WTC11 (cell line): Measurements from ENCODE around the gene PRSS8. TPM values are rescaled to one million over a fixed set of nuclear protein-coding genes. Genes with fewer than 3 reads are reported as not detected.

Experiments
- ARID4B ChIP-seq: sonication (generic); formaldehyde crosslinking; IDR thresholded peaks from 2 replicates; pipeline ENCODE4 v1.8.0; 2023; ENCODE audit warnings: missing genetic modification reagents, mild to moderate bottlenecking, borderline replicate concordance
- CDX4 ChIP-seq: fragments of 250-450 bp; sonication (Bioruptor Pico); IDR thresholded peaks from 2 replicates; pipeline ENCODE4 v1.9.0; 2021; ENCODE audit warnings: moderate library complexity, mild to moderate bottlenecking, inconsistent platforms, borderline replicate concordance
- E2F4 ChIP-seq: sonication (generic); formaldehyde crosslinking; IDR thresholded peaks from 2 replicates; pipeline ENCODE4 v1.8.1; 2022; ENCODE audit warnings: low read depth, mild to moderate bottlenecking, moderate library complexity, missing genetic modification reagents, borderline replicate concordance
- MAX ChIP-seq: sonication (generic); formaldehyde crosslinking; IDR thresholded peaks from 2 replicates; pipeline ENCODE4 v1.8.0; 2022; ENCODE audit warnings: mild to moderate bottlenecking, missing genetic modification reagents
- MYBL2 ChIP-seq: sonication (generic); formaldehyde crosslinking; IDR thresholded peaks from 2 replicates; pipeline ENCODE4 v1.8.1; 2023; ENCODE audit warnings: mild to moderate bottlenecking, moderate library complexity, missing genetic modification reagents
- NR1H2 ChIP-seq: sonication (generic); formaldehyde crosslinking; IDR thresholded peaks from 2 replicates; pipeline ENCODE4 v1.9.0; 2021; ENCODE audit warnings: mild to moderate bottlenecking, moderate library complexity, missing genetic modification reagents
- TEAD1 ChIP-seq: sonication (generic); formaldehyde crosslinking; IDR thresholded peaks from 2 replicates; pipeline ENCODE4 v1.8.0; 2022; ENCODE audit warnings: mild to moderate bottlenecking, missing genetic modification reagents
- TP53 ChIP-seq: sonication (generic); formaldehyde crosslinking; IDR thresholded peaks from 2 replicates; pipeline ENCODE4 v1.8.1; 2023; ENCODE audit warnings: mild to moderate bottlenecking, missing genetic modification reagents
- ZNF281 ChIP-seq: sonication (generic); formaldehyde crosslinking; IDR thresholded peaks from 2 replicates; pipeline ENCODE4 v1.8.0; 2023; ENCODE audit warnings: mild to moderate bottlenecking, missing genetic modification reagents
- ZNF317 ChIP-seq: sonication (generic); formaldehyde crosslinking; IDR thresholded peaks from 2 replicates; pipeline ENCODE4 v1.8.1; 2023; ENCODE audit warnings: low read depth, mild to moderate bottlenecking, moderate library complexity, missing genetic modification reagents, borderline replicate concordance
- ZNF425 ChIP-seq: fragments of 250-450 bp; sonication (Bioruptor Pico); conservative IDR thresholded peaks from 2 replicates; pipeline ENCODE4 v1.9.0; 2021; ENCODE audit warnings: mild to moderate bottlenecking
- total RNA-seq: library from RNA; stranded (reverse); gene quantifications from 3 replicates; pipeline ENCODE4 v1.2.3, GENCODE V29; 2021
- TF ChIP-seq, protein P1 (sequence below): sonication (generic); formaldehyde crosslinking; IDR thresholded peaks from 2 replicates; pipeline ENCODE4 v1.8.0; 2022; ENCODE audit warnings: missing genetic modification reagents
- TF ChIP-seq, protein P2 (sequence below): sonication (generic); formaldehyde crosslinking; IDR thresholded peaks from 2 replicates; pipeline ENCODE4 v1.8.1; 2023; ENCODE audit warnings: mild to moderate bottlenecking, missing genetic modification reagents, moderate library complexity
- TF ChIP-seq, protein P3 (sequence below): sonication (generic); formaldehyde crosslinking; IDR thresholded peaks from 2 replicates; pipeline ENCODE4 v1.8.0; 2022; ENCODE audit warnings: mild to moderate bottlenecking, missing genetic modification reagents
- TF ChIP-seq, protein P4 (sequence below): fragments of 250-450 bp; sonication (Bioruptor Pico); IDR thresholded peaks from 2 replicates; pipeline ENCODE4 v2.1.2; 2022; ENCODE audit warnings: mild to moderate bottlenecking, moderate library complexity

PRSS8 gene
- total RNA-seq, 1 experiment from 2014 or later, result 78.8 TPM

GRCh38 chr16:31142109-31143010 lies 6.8 kb upstream of the PRSS8 start (continued):
- TF ChIP-seq, protein P1, sequence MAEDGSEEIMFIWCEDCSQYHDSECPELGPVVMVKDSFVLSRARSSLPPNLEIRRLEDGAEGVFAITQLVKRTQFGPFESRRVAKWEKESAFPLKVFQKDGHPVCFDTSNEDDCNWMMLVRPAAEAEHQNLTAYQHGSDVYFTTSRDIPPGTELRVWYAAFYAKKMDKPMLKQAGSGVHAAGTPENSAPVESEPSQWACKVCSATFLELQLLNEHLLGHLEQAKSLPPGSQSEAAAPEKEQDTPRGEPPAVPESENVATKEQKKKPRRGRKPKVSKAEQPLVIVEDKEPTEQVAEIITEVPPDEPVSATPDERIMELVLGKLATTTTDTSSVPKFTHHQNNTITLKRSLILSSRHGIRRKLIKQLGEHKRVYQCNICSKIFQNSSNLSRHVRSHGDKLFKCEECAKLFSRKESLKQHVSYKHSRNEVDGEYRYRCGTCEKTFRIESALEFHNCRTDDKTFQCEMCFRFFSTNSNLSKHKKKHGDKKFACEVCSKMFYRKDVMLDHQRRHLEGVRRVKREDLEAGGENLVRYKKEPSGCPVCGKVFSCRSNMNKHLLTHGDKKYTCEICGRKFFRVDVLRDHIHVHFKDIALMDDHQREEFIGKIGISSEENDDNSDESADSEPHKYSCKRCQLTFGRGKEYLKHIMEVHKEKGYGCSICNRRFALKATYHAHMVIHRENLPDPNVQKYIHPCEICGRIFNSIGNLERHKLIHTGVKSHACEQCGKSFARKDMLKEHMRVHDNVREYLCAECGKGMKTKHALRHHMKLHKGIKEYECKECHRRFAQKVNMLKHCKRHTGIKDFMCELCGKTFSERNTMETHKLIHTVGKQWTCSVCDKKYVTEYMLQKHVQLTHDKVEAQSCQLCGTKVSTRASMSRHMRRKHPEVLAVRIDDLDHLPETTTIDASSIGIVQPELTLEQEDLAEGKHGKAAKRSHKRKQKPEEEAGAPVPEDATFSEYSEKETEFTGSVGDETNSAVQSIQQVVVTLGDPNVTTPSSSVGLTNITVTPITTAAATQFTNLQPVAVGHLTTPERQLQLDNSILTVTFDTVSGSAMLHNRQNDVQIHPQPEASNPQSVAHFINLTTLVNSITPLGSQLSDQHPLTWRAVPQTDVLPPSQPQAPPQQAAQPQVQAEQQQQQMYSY (CRISPR knock-in tag), result peak; percentile 69
- TF ChIP-seq, protein P2, sequence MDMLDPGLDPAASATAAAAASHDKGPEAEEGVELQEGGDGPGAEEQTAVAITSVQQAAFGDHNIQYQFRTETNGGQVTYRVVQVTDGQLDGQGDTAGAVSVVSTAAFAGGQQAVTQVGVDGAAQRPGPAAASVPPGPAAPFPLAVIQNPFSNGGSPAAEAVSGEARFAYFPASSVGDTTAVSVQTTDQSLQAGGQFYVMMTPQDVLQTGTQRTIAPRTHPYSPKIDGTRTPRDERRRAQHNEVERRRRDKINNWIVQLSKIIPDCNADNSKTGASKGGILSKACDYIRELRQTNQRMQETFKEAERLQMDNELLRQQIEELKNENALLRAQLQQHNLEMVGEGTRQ (CRISPR knock-in tag), result no peak
- 0 out of 2 replicates have a peak, but pooled peaks have one; percentile 46 for TF ChIP-seq MYBL2 (CRISPR knock-in tag)
- peak; percentile 92 for TF ChIP-seq MAX (CRISPR knock-in tag)
- TF ChIP-seq, protein P3, sequence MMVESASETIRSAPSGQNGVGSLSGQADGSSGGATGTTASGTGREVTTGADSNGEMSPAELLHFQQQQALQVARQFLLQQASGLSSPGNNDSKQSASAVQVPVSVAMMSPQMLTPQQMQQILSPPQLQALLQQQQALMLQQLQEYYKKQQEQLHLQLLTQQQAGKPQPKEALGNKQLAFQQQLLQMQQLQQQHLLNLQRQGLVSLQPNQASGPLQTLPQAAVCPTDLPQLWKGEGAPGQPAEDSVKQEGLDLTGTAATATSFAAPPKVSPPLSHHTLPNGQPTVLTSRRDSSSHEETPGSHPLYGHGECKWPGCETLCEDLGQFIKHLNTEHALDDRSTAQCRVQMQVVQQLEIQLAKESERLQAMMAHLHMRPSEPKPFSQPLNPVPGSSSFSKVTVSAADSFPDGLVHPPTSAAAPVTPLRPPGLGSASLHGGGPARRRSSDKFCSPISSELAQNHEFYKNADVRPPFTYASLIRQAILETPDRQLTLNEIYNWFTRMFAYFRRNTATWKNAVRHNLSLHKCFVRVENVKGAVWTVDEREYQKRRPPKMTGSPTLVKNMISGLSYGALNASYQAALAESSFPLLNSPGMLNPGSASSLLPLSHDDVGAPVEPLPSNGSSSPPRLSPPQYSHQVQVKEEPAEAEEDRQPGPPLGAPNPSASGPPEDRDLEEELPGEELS, result peak; percentile 97
- peak; percentile 90; the same call in 1 of the 2 replicates for TF ChIP-seq ARID4B (CRISPR knock-in tag)
- no peak for TF ChIP-seq NR1H2 (CRISPR knock-in tag)
- no peak for TF ChIP-seq ZNF425
- TF ChIP-seq ZNF281, result no peak
- peak; percentile 64; the same call in 1 of the 2 replicates for TF ChIP-seq ZNF317 (CRISPR knock-in tag)
- TF ChIP-seq CDX4 (CRISPR knock-in tag), result no peak
- TF ChIP-seq, protein P4, sequence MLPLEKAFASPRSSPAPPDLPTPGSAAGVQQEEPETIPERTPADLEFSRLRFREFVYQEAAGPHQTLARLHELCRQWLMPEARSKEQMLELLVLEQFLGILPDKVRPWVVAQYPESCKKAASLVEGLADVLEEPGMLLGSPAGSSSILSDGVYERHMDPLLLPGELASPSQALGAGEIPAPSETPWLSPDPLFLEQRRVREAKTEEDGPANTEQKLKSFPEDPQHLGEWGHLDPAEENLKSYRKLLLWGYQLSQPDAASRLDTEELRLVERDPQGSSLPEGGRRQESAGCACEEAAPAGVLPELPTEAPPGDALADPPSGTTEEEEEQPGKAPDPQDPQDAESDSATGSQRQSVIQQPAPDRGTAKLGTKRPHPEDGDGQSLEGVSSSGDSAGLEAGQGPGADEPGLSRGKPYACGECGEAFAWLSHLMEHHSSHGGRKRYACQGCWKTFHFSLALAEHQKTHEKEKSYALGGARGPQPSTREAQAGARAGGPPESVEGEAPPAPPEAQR (CRISPR knock-in tag), result no peak
- peak; percentile 97 for TF ChIP-seq TP53 (CRISPR knock-in tag)
- TF ChIP-seq E2F4 (CRISPR knock-in tag), result peak; percentile 87
- TF ChIP-seq TEAD1 (CRISPR knock-in tag), result peak; percentile 95; the same call in 1 of the 2 replicates
